ENCODE results near the gene EPS8L1. TPM values are rescaled to one million over a fixed set of nuclear protein-coding genes. Genes with fewer than 3 reads are reported as not detected.

The EPS8L1 gene
- total RNA-seq, 1 donor from 2014 or later: 3.9 TPM

- H3K4me1 Mint-ChIP-seq: peaks cover 3% of the 10 kb centered on the region
- DNase-seq: no peak
- intact Hi-C loops (cut with micrococcal nuclease): loop anchor here (10.0 kb wide), 1 partner anchor 252 kb away; no protein-coding TSS in a partner anchor
Measured at GRCh38 chr19:55136399-55137102, 60.9 kb downstream of the EPS8L1 start.

More at GRCh38 chr19:55136399-55137102, 60.9 kb downstream of the EPS8L1 start:
- no peaks in the 10 kb centered on the region for H3K36me3 Mint-ChIP-seq (ENCODE audit: low read depth)
- H3K27ac Mint-ChIP-seq: no peak overlapping the region
- no peaks in the 10 kb centered on the region for H3K9me3 Mint-ChIP-seq
- H3K4me3 Mint-ChIP-seq: no peak overlapping the region
- peaks cover 15% of the 10 kb centered on the region for H3K27me3 Mint-ChIP-seq

Other genes with a start within 250 kb of the EPS8L1 start
- not detected in 2 replicates for gene KIR2DS4, start 243.2 kb upstream of the EPS8L1 start, total RNA-seq
- 0.47 and 0.52 TPM in 2 replicates for gene KIR3DL2, start 225.4 kb upstream of the EPS8L1 start, total RNA-seq
- not detected in 2 replicates for gene FCAR, start 201.6 kb upstream of the EPS8L1 start, total RNA-seq
- gene NCR1, start 169.7 kb upstream of the EPS8L1 start, total RNA-seq: not detected in 2 replicates
- not detected in 2 replicates for gene NLRP7, start 128.3 kb upstream of the EPS8L1 start, total RNA-seq
- gene NLRP2, start 109.5 kb upstream of the EPS8L1 start, total RNA-seq: 14.2 and 17.9 TPM in 2 replicates
- 0.17 and 0.42 TPM in 2 replicates for gene GP6, start 37.6 kb upstream of the EPS8L1 start, total RNA-seq
- gene RDH13, start 12.7 kb upstream of the EPS8L1 start, total RNA-seq: 21.7 and 23.2 TPM in 2 replicates
- gene PPP1R12C, start 41.8 kb downstream of the EPS8L1 start, total RNA-seq: 103 and 104 TPM in 2 replicates
- gene TNNT1, start 73.3 kb downstream of the EPS8L1 start, total RNA-seq: 0.36 and 0.51 TPM in 2 replicates
- gene TNNI3, start 81.9 kb downstream of the EPS8L1 start, total RNA-seq: not detected in 2 replicates
- not detected in 2 replicates for gene DNAAF3, start 90.7 kb downstream of the EPS8L1 start, total RNA-seq
- not detected in 2 replicates for gene SYT5, start 104.4 kb downstream of the EPS8L1 start, total RNA-seq
- not detected in 2 replicates for gene PTPRH, start 133.6 kb downstream of the EPS8L1 start, total RNA-seq
- 6.8 and 7.7 TPM in 2 replicates for gene TMEM86B, start 152.9 kb downstream of the EPS8L1 start, total RNA-seq
- gene PPP6R1, start 183.1 kb downstream of the EPS8L1 start, total RNA-seq: 196 and 216 TPM in 2 replicates
- 63.9 and 68.3 TPM in 2 replicates for gene HSPBP1, start 204.2 kb downstream of the EPS8L1 start, total RNA-seq
- gene BRSK1, start 208.1 kb downstream of the EPS8L1 start, total RNA-seq: 5.9 and 7.9 TPM in 2 replicates
- 0.28 and 0.69 TPM in 2 replicates for gene TMEM150B, start 249.5 kb downstream of the EPS8L1 start, total RNA-seq

Data from activated CD4-positive, alpha-beta T cell treated with anti-CD3 and anti-CD28 coated beads, Interleukin-2, amount 10 ng/mL, durations not matched to agents 24 days and 14 days (primary cell).